GM10248 (cell line): ENCODE results near the gene SLC6A11.
A peak's percentile ranks its signal among the peaks of the same experiment; 100 is the strongest.

Experiments
- CTCF ChIA-PET: fragments of 300-600 bp; sonication (Branson Sonifier 250); formaldehyde crosslinking; extraction: SDS; loops from one replicate; lab custom pipeline; 2021; ENCODE audit warnings: antibody characterized with exemption; lab: Yijun Ruan, JAX
- POLR2A ChIA-PET: fragments of 350-650 bp; sonication (Branson Sonifier 250); formaldehyde crosslinking; extraction: SDS; loops from one replicate; lab custom pipeline; 2020; ENCODE audit warnings: antibody characterized with exemption; lab: Yijun Ruan, JAX
- DNase-seq: peaks from one replicate; pipeline ENCODE4 v3.0.0; 2012; ENCODE audit errors: extremely low spot score
- CTCF ChIP-seq: IDR thresholded peaks from 2 replicates; pipeline ENCODE4 v1.5.1; 2012; ENCODE audit warnings: mild to moderate bottlenecking, low read depth; ENCODE audit errors: extremely low read depth, missing control alignments, control extremely low read depth

Gene SLC6A11

GRCh38 chr3:10939556-10939955 lies 123.5 kb downstream of the SLC6A11 start:
- DNase-seq: no peak
- no peak for TF ChIP-seq CTCF
- ChIA-PET POLR2A (no interaction called here), CTCF (interaction anchor here (1.0 kb wide), 1 partner anchor 9 kb away, joined by 3 read pairs; no protein-coding TSS in a partner anchor)

GRCh38 chr3:10940106-10940505 lies 124.1 kb downstream of the SLC6A11 start:
- ChIA-PET POLR2A (no interaction called here), CTCF (interaction anchor here (1.0 kb wide), 1 partner anchor 9 kb away, joined by 3 read pairs; no protein-coding TSS in a partner anchor)
- DNase-seq: no peak
- TF ChIP-seq CTCF: no peak

GRCh38 chr3:10941972-10942371 lies 125.9 kb downstream of the SLC6A11 start:
- peak; percentile 43 for TF ChIP-seq CTCF
- ChIA-PET CTCF (interaction anchor here (0.6 to 0.9 kb wide), 4 partner anchors 11 to 119 kb away, joined by 3 to 4 read pairs (median 3); no protein-coding TSS in a partner anchor), POLR2A (no interaction called here)
- DNase-seq: no peak

GRCh38 chr3:10942690-10943205 lies 126.7 kb downstream of the SLC6A11 start:
- POLR2A ChIA-PET: no interaction called here
- TF ChIP-seq CTCF: no peak
- CTCF ChIA-PET: interaction anchor here (0.7 kb wide), 1 partner anchor 117 kb away, joined by 3 read pairs; no protein-coding TSS in a partner anchor
- DNase-seq: no peak

- CTCF ChIA-PET: interaction anchor here (0.7 to 4.1 kb wide), 18 partner anchors 8 to 410 kb away, joined by 3 to 24 read pairs (median 4); no protein-coding TSS in a partner anchor
- POLR2A ChIA-PET: no interaction called here
- DNase-seq: no peak
- TF ChIP-seq CTCF: no peak
Measured at GRCh38 chr3:10944866-10945265, 128.8 kb downstream of the SLC6A11 start.

- TF ChIP-seq CTCF: peak; percentile 86
- CTCF ChIA-PET: interaction anchor here (0.7 to 4.1 kb wide), 30 partner anchors 8 to 409 kb away, joined by 3 to 24 read pairs (median 4); no protein-coding TSS in a partner anchor
- POLR2A ChIA-PET: no interaction called here
- peak; percentile 79 for DNase-seq
Measured at GRCh38 chr3:10945683-10946287, 129.8 kb downstream of the SLC6A11 start.
